Mucosa of rectum (tissue), 2 donors: Measurements from ENCODE around the gene CCL20.

Source experiments
- H3K27ac ChIP-seq, 2 donors: one replicate each; pipeline ENCODE4 v1.7.0; 2013; ENCODE audit warnings: inconsistent platforms in 2 of 2, low read depth in 2 of 2, low read length in 2 of 2
- H3K27me3 ChIP-seq, 2 donors: one replicate each; pipeline ENCODE4 v1.7.0; 2013; ENCODE audit warnings: low read length in 2 of 2; ENCODE audit not compliant: control insufficient read depth in 2 of 2, insufficient read depth in 2 of 2
- H3K36me3 ChIP-seq, 2 donors: one replicate each; pipeline ENCODE4 v1.7.0; 2013; ENCODE audit warnings: low read length in 2 of 2; ENCODE audit not compliant: control insufficient read depth in 2 of 2, insufficient read depth in 2 of 2
- H3K4me1 ChIP-seq, 2 donors: one replicate each; pipeline ENCODE4 v1.7.0; 2013; ENCODE audit warnings: low read length in 2 of 2, mild to moderate bottlenecking in 1 of 2; ENCODE audit not compliant: control insufficient read depth in 2 of 2, insufficient read depth in 2 of 2
- H3K4me3 ChIP-seq, 2 donors: one replicate each; pipeline ENCODE4 v1.7.0; 2013; ENCODE audit warnings: low read length in 2 of 2
- H3K9ac ChIP-seq, 2 donors: one replicate each; pipeline ENCODE4 v1.7.0; 2013; ENCODE audit warnings: low read length in 2 of 2, low read depth in 1 of 2, mild to moderate bottlenecking in 1 of 2
- H3K9me3 ChIP-seq, 2 donors: one replicate each; pipeline ENCODE4 v1.7.0; 2013; ENCODE audit warnings: low read length in 2 of 2; ENCODE audit not compliant: control insufficient read depth in 2 of 2
- donor health status: healthy.
- donor health status: Normal muscosa, but diverticular disease.

The CCL20 gene

DNA sequence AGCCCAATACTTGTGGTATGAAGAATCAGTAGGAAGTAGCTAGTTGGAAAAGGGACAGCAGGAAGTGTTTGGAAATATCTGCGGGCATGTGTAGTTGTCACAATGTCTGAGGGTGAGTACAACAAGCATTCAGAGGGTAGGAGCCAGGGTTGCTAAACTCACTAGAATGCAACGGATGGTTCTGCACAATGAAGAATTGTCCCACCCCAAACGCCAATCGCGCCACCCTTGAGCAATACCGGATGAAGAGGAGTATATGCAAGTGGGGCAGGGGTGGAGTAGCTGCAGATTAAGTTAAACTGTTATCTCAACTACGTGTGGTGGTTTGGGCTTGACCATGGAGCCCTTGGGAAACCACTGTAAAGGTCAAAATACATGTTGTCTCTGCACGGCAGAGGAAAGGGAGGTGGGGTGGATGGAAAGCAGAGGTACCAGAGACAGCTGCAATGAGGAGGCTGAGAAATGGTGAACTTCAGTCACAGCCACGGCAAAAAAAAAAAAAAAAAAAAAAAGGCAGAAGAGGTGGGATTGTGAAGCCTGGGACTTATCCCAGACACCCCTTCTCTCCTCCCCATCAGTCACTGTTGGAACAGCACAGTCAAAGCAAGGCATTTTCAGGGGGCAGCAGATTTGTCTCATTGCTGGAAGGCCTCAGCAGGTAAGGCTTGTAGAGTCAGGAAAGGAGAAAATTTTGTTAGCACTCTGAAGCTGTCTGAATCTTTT is 5.2 kb downstream of the CCL20 start:
- Histone ChIP-seq H3K27ac (peak overlapping the region; percentile 14 to 46), H3K27me3 (no peaks in the 10 kb centered on the region), H3K36me3 (no peaks in the 10 kb centered on the region), H3K4me3 (no peak overlapping the region), H3K9ac (no peak overlapping the region), H3K4me1 (peaks cover 5 to 9% of the 10 kb centered on the region in 2 donors), H3K9me3 (no peaks in the 10 kb centered on the region)

- H3K4me3 ChIP-seq: no peak overlapping the region
- no peaks in the 10 kb centered on the region for H3K36me3 ChIP-seq
- no peaks in the 10 kb centered on the region for H3K9me3 ChIP-seq
- no peaks in the 10 kb centered on the region for H3K27me3 ChIP-seq
- no peak overlapping the region for H3K9ac ChIP-seq
- H3K4me1 ChIP-seq: peaks cover 1 to 5% of the 10 kb centered on the region in 2 donors
- no peak overlapping the region for H3K27ac ChIP-seq
Measured at GRCh38 chr2:227819398-227819697, 5.7 kb downstream of the CCL20 start.

DNA sequence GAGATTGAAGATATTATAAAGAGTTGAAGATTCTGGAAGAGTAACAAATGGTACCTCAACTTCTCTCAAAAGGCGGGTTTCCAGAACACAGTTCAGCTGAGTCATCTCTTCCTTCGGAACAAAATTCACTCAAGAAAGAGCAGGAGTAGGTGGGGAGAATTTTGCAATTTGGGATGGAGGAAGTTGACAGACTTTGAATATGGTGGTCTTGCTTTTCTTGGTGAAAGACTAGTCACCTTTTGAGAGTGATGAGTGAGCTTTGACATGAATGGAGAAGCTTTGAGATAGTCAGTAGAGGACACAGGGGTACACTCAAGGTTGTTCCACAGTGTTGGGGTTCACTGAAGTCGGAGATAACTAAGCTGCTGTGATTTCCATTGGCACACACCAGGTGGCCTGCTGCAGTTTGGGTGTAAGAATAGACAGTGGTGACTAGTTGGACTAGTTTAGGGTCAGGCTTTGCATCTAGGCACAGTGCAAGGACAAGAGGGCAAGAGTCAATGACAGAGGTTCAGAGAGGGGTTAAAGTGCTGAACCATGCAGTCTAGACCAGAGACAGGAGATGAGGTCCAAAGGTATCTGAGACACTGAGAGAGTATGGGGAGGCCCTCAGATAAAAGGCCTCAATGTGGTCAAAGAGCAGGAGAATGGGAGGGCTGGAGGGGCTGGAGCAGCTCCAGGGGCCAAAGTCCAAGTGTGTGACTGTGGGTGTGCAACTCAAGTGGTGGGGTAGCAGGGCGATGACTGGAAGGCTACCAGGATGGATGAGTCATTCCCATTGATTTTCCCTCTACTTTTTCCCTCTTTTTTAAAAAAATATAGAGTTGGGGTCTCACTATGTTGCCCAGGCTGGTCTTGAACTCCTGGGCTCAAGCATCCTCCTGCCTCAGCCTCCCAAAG is 7.7 kb downstream of the CCL20 start:
- no peak overlapping the region for H3K9ac ChIP-seq
- H3K4me3 ChIP-seq: no peak overlapping the region
- no peak overlapping the region for H3K27ac ChIP-seq
- no peaks in the 10 kb centered on the region for H3K27me3 ChIP-seq
- peaks cover 2 to 4% of the 10 kb centered on the region in 2 donors for H3K4me1 ChIP-seq
- no peaks in the 10 kb centered on the region for H3K36me3 ChIP-seq
- H3K9me3 ChIP-seq: no peaks in the 10 kb centered on the region

GRCh38 chr2:227822416-227823003 is 8.9 kb downstream of the CCL20 start:
- H3K4me1 ChIP-seq: peaks cover 2 to 4% of the 10 kb centered on the region in 2 donors
- H3K36me3 ChIP-seq: no peaks in the 10 kb centered on the region
- no peaks in the 10 kb centered on the region for H3K27me3 ChIP-seq
- H3K4me3 ChIP-seq: no peak overlapping the region
- no peaks in the 10 kb centered on the region for H3K9me3 ChIP-seq
- no peak overlapping the region for H3K27ac ChIP-seq
- no peak overlapping the region for H3K9ac ChIP-seq

GRCh38 chr2:227823922-227824321 is 10.3 kb downstream of the CCL20 start:
- Histone ChIP-seq H3K9me3 (no peaks in the 10 kb centered on the region), H3K9ac (no peak overlapping the region), H3K36me3 (no peaks in the 10 kb centered on the region), H3K4me3 (no peak overlapping the region), H3K27me3 (no peaks in the 10 kb centered on the region), H3K27ac (no peak overlapping the region), H3K4me1 (peaks cover 0 to 2% of the 10 kb centered on the region in 2 donors)

- no peaks in the 10 kb centered on the region for H3K36me3 ChIP-seq
Measured at GRCh38 chr2:227824711-227825110, 11.1 kb downstream of the CCL20 start.

GRCh38 chr2:227826019-227826521 is 12.4 kb downstream of the CCL20 start:
- Histone ChIP-seq H3K27me3 (no peaks in the 10 kb centered on the region), H3K9me3 (no peaks in the 10 kb centered on the region), H3K4me3 (no peak overlapping the region), H3K4me1 (peaks cover 0 to 2% of the 10 kb centered on the region in 2 donors), H3K9ac (no peak overlapping the region), H3K27ac (peak overlapping the region in 1 of 2 donors; percentile 32), H3K36me3 (no peaks in the 10 kb centered on the region)

More at GRCh38 chr2:227824711-227825110, 11.1 kb downstream of the CCL20 start:
- Histone ChIP-seq H3K27me3 (no peaks in the 10 kb centered on the region), H3K9me3 (no peaks in the 10 kb centered on the region), H3K4me3 (no peak overlapping the region), H3K9ac (no peak overlapping the region), H3K4me1 (peaks cover 0 to 2% of the 10 kb centered on the region in 2 donors), H3K27ac (no peak overlapping the region)

GRCh38 chr2:227826563-227826962 is 12.9 kb downstream of the CCL20 start:
- Histone ChIP-seq H3K36me3 (no peaks in the 10 kb centered on the region), H3K9me3 (no peaks in the 10 kb centered on the region), H3K27ac (no peak overlapping the region), H3K4me1 (peaks cover 0 to 2% of the 10 kb centered on the region in 2 donors), H3K27me3 (no peaks in the 10 kb centered on the region), H3K9ac (no peak overlapping the region), H3K4me3 (no peak overlapping the region)

GRCh38 chr2:227827143-227827542 is 13.5 kb downstream of the CCL20 start:
- no peak overlapping the region for H3K27ac ChIP-seq

DNA sequence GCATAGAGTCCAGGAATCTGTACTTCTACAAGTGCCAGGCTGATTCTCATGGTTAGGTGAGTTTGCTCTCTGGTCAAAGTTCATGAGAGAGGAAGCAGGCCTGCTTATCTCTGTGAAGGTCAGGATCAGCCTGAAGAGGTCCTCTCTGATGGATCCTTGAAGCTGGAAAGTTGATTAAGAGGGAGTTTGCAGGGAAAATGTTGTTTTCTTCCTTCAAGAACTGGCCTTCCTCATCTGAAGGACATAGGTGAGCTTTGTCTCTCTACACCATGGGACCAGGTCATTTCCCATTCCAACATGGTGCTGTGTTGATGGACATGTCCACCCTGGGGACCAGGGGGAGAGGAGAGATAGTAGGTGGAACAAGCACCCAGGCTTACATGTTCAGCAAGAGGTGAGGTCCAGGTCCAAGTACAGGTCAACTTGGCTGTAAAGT is 14.9 kb downstream of the CCL20 start:
- H3K36me3 ChIP-seq: no peaks in the 10 kb centered on the region
- no peak overlapping the region for H3K4me3 ChIP-seq
- H3K9me3 ChIP-seq: no peaks in the 10 kb centered on the region
- H3K27ac ChIP-seq: no peak overlapping the region
- H3K27me3 ChIP-seq: no peaks in the 10 kb centered on the region
- H3K9ac ChIP-seq: no peak overlapping the region
- peaks cover 0 to 2% of the 10 kb centered on the region in 2 donors for H3K4me1 ChIP-seq

More at GRCh38 chr2:227827143-227827542, 13.5 kb downstream of the CCL20 start:
- Histone ChIP-seq H3K36me3 (no peaks in the 10 kb centered on the region), H3K4me3 (no peak overlapping the region), H3K9me3 (no peaks in the 10 kb centered on the region), H3K27me3 (no peaks in the 10 kb centered on the region), H3K4me1 (peaks cover 0 to 2% of the 10 kb centered on the region in 2 donors), H3K9ac (no peak overlapping the region)
